GM04504 (cell line): ENCODE data around the gene PAK4.

Source experiments
- DNase-seq: peaks from one replicate; pipeline ENCODE4 v3.0.0-alpha.2; 2012; ENCODE audit warnings: low read depth

PAK4 gene

GRCh38 chr19:39165857-39166256, 40.3 kb downstream of the PAK4 start:
- no peak for DNase-seq

- no peak for DNase-seq
These were observed 41.2 kb downstream of the PAK4 start for GRCh38 chr19:39166571-39167391.

- no peak for DNase-seq
These were observed 42.1 kb downstream of the PAK4 start for GRCh38 chr19:39167461-39168257.

- no peak for DNase-seq
These were observed 42.9 kb downstream of the PAK4 start for GRCh38 chr19:39168258-39169142.

GRCh38 chr19:39169143-39169810, 43.7 kb downstream of the PAK4 start:
- DNase-seq, result no peak

GRCh38 chr19:39170386-39171231, 45.0 kb downstream of the PAK4 start:
- DNase-seq, result no peak

- DNase-seq, result no peak
These were observed 46.2 kb downstream of the PAK4 start for GRCh38 chr19:39171479-39172465.

GRCh38 chr19:39172700-39173501, 47.3 kb downstream of the PAK4 start:
- DNase-seq, result no peak

GRCh38 chr19:39173502-39173991, 48.0 kb downstream of the PAK4 start:
- no peak for DNase-seq

- no peak for DNase-seq
These were observed 48.6 kb downstream of the PAK4 start for GRCh38 chr19:39174142-39174541.

GRCh38 chr19:39174558-39175544, 49.3 kb downstream of the PAK4 start:
- DNase-seq, result no peak

- no peak for DNase-seq
These were observed 50.0 kb downstream of the PAK4 start for GRCh38 chr19:39175564-39175963.

- DNase-seq, result no peak
These were observed 51.6 kb downstream of the PAK4 start for GRCh38 chr19:39177110-39177699.

GRCh38 chr19:39177736-39178135, 52.1 kb downstream of the PAK4 start:
- no peak for DNase-seq

GRCh38 chr19:39178296-39179006, 52.9 kb downstream of the PAK4 start:
- DNase-seq, result no peak

GRCh38 chr19:39179754-39180153, 54.2 kb downstream of the PAK4 start:
- DNase-seq, result no peak
